Spleen (tissue), 7 donors: Measurements from ENCODE around the gene PDGFC.

Experiments used
- POLR2A ChIP-seq, 3 donors: fragments of 450-650 bp; IDR thresholded peaks; one replicate each; pipeline ENCODE4 v1.5.1; 2017; ENCODE audit warnings: antibody characterized with exemption in 3 of 3, mild to moderate bottlenecking in 1 of 3
- TF ChIP-seq, protein P1 (sequence below), 11 experiments: fragments of 200-600 bp in 7 of 11; fragments of 450-650 bp in 4 of 11; sonication (generic) in 4 of 11; IDR thresholded peaks in 8 of 11; conservative IDR thresholded peaks in 3 of 11; 1 replicate in 7 of 11; 2 replicates in 4 of 11; pipeline versions ENCODE4 v1.4.0 to v1.8.0; 2016 to 2021; ENCODE audit warnings: antibody characterized with exemption in 11 of 11, inconsistent platforms in 4 of 11, mild to moderate bottlenecking in 1 of 11
- donor health status: DM: no; HTN: no; CAD: no; lungs with moderate emphysema.
- donor health status: DM: no; HTN: no; CAD: no.
- donor health status: DM: no; HTN: no; CAD: no.

DNA sequence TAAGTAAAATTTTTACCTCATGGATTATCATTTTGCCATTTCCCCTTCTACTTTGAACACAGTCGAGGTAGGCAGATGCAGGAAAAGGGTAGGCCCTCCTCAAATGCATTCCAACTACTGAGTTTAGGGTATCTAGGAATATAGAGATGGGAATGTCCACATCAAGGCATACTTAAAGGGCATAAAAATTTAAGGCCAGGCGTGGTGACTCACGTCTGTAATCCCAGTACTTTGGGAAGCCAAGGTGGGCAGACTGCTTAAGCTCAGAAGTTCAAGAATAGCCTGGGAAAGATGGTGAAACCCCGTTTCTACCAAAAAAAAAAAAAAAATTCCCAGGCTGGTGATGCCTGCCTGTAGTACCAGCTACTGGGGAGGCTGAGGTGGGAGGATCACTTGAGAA is 146.5 kb downstream of the PDGFC start:
- TF ChIP-seq, protein P1, sequence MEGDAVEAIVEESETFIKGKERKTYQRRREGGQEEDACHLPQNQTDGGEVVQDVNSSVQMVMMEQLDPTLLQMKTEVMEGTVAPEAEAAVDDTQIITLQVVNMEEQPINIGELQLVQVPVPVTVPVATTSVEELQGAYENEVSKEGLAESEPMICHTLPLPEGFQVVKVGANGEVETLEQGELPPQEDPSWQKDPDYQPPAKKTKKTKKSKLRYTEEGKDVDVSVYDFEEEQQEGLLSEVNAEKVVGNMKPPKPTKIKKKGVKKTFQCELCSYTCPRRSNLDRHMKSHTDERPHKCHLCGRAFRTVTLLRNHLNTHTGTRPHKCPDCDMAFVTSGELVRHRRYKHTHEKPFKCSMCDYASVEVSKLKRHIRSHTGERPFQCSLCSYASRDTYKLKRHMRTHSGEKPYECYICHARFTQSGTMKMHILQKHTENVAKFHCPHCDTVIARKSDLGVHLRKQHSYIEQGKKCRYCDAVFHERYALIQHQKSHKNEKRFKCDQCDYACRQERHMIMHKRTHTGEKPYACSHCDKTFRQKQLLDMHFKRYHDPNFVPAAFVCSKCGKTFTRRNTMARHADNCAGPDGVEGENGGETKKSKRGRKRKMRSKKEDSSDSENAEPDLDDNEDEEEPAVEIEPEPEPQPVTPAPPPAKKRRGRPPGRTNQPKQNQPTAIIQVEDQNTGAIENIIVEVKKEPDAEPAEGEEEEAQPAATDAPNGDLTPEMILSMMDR (IDR thresholded peaks at IDR 0.05 in 8 of 11, conservative IDR thresholded peaks at IDR 0.05 in 3 of 11) = no peak
- no peak for TF ChIP-seq POLR2A (IDR thresholded peaks at IDR 0.05)
